ENCODE data around the gene HCFC1. TPM values are rescaled to one million over a fixed set of nuclear protein-coding genes. Genes with fewer than 3 reads are reported as not detected.

Gene HCFC1
- polyA plus RNA-seq, 2 of the 4 experiments (the other 2 are of a cell fraction) = 4.4 to 33.3 TPM

- DNase-seq (ENCODE audit: low read depth in 1 of 2, low spot score in 1 of 2) = no peak
- TF ChIP-seq FOXS1 (CRISPR knock-in tag; IDR thresholded peaks at IDR 0.05) (no peak), EP300 (IDR thresholded peaks at IDR 0.05) (no peak), JUNB (IDR thresholded peaks at IDR 0.05) (no peak), MAX (IDR thresholded peaks at IDR 0.05) (no peak), TP53 (CRISPR knock-in tag; IDR thresholded peaks at IDR 0.05) (no peak), SMC3 (IDR thresholded peaks at IDR 0.05) (no peak), NFE2L2 (conservative IDR thresholded peaks at IDR 0.05; ENCODE audit: low read length) (no peak), ZNF302 (CRISPR knock-in tag; IDR thresholded peaks at IDR 0.05) (no peak), CHD4 (IDR thresholded peaks at IDR 0.05; ENCODE audit: borderline replicate concordance) (no peak), JUN (IDR thresholded peaks at IDR 0.05) (no peak), HMGXB4 (CRISPR knock-in tag; IDR thresholded peaks at IDR 0.05; ENCODE audit: borderline replicate concordance) (no peak), CBX8 (IDR thresholded peaks at IDR 0.05) (no peak), KDM1A (IDR thresholded peaks at IDR 0.05; ENCODE audit: low read depth) (no peak), FOSB (CRISPR knock-in tag; IDR thresholded peaks at IDR 0.05) (no peak)
Measured at GRCh38 chrX:153992180-153992579, 20.6 kb upstream of the HCFC1 start.

GRCh38 chrX:153991013-153991580 lies 19.5 kb upstream of the HCFC1 start:
- Histone ChIP-seq H3K4me1 (no peaks in the 10 kb centered on the region), H3K4me2 (no peak overlapping the region), H3K27ac (no peak overlapping the region), H3K4me3 (no peak overlapping the region), H3K9me3 (no peaks in the 10 kb centered on the region)
- ChIA-PET POLR2A (no interaction called here), CTCF (interaction anchor here (1.3 kb wide), 1 partner anchor 22 kb away, joined by 8 read pairs; no protein-coding TSS in a partner anchor)
- TF ChIP-seq FOXS1 (CRISPR knock-in tag; IDR thresholded peaks at IDR 0.05) (no peak), FOSL2 (IDR thresholded peaks at IDR 0.05) (no peak), FOSL2 (CRISPR knock-in tag; IDR thresholded peaks at IDR 0.05) (no peak), EP300 (IDR thresholded peaks at IDR 0.05) (no peak), BHLHE40 (IDR thresholded peaks at IDR 0.05; ENCODE audit: low read depth, low read length) (no peak), EHMT2 (IDR thresholded peaks at IDR 0.05; ENCODE audit: low read depth) (no peak), HOXB13 (CRISPR knock-in tag; IDR thresholded peaks at IDR 0.05; ENCODE audit: low read depth) (no peak), PBX3 (IDR thresholded peaks at IDR 0.05) (no peak), HDAC2 (IDR thresholded peaks at IDR 0.05) (no peak), NFE2L2 (conservative IDR thresholded peaks at IDR 0.05; ENCODE audit: low read length) (no peak), MYC (IDR thresholded peaks at IDR 0.05; ENCODE audit: borderline replicate concordance, low read length) (no peak), NPAS2 (CRISPR knock-in tag; IDR thresholded peaks at IDR 0.05; ENCODE audit: borderline replicate concordance) (no peak), E2F6 (IDR thresholded peaks at IDR 0.05; ENCODE audit: borderline replicate concordance, low read depth) (no peak), CBX8 (IDR thresholded peaks at IDR 0.05) (no peak), POLR2AphosphoS2 (conservative IDR thresholded peaks at IDR 0.05; ENCODE audit: low read length) (no peak), MAFK (IDR thresholded peaks at IDR 0.05; ENCODE audit: partially characterized antibody) (no peak), RNF2 (IDR thresholded peaks at IDR 0.05; ENCODE audit: borderline replicate concordance, low read depth) (no peak), TP53 (CRISPR knock-in tag; IDR thresholded peaks at IDR 0.05) (no peak), CHD4 (IDR thresholded peaks at IDR 0.05; ENCODE audit: borderline replicate concordance) (no peak), GATA3 (IDR thresholded peaks at IDR 0.05; ENCODE audit: borderline replicate concordance) (no peak), ESRRA (IDR thresholded peaks at IDR 0.05; ENCODE audit: borderline replicate concordance, low read length) (no peak)
- FAIRE-seq (no peak), ATAC-seq (no peak), DNase-seq (ENCODE audit: low read depth in 1 of 2, low spot score in 1 of 2) (no peak)
- WGBS (ENCODE audit: missing lambda C conversion rate) = 100% methylated on average over 3 of the region's 3 CpGs

More at GRCh38 chrX:153992180-153992579, 20.6 kb upstream of the HCFC1 start:
- POLR2A ChIA-PET = no interaction called here
- FAIRE-seq = no peak
- ATAC-seq = no peak
- H3K4me1 ChIP-seq = no peaks in the 10 kb centered on the region
- 78% methylated on average over 8 of the region's 8 CpGs for WGBS (ENCODE audit: missing lambda C conversion rate)
- no peak overlapping the region for H3K27ac ChIP-seq
- CTCF ChIA-PET = interaction anchor here (1.6 kb wide), 1 partner anchor 22 kb away, joined by 5 read pairs; no protein-coding TSS in a partner anchor
- H3K9me3 ChIP-seq = no peaks in the 10 kb centered on the region
- H3K4me3 ChIP-seq = no peak overlapping the region
- H3K4me2 ChIP-seq = no peak overlapping the region

Measured in A549 (cell line).